ENCODE measurements around the gene PLPP4. TPM values are rescaled to one million over a fixed set of nuclear protein-coding genes. Genes with fewer than 3 reads are reported as not detected.

The PLPP4 gene
- total RNA-seq, 4 donors from 2014 or later = 0.72 to 1.9 TPM; not detected in 2

- ATAC-seq (ENCODE audit: low FRiP score) (no peak), DNase-seq (ENCODE audit: low spot score) (no peak)
- TF ChIP-seq CTCF (IDR thresholded peaks at IDR 0.05) = no peak
These were observed 1.4 kb upstream of the PLPP4 start for GRCh38 chr10:120455606-120456005.

GRCh38 chr10:120456143-120456625 lies 843 bp upstream of the PLPP4 start:
- ATAC-seq (ENCODE audit: low FRiP score) = peak; percentile 3
- TF ChIP-seq CTCF (IDR thresholded peaks at IDR 0.05) = no peak
- no peak for DNase-seq (ENCODE audit: low spot score)

- no peak for DNase-seq (ENCODE audit: low spot score)
- no peak for ATAC-seq (ENCODE audit: low FRiP score)
- TF ChIP-seq CTCF (IDR thresholded peaks at IDR 0.05) = no peak
These were observed 575 bp downstream of the PLPP4 start for GRCh38 chr10:120457431-120458172.

- no peak for TF ChIP-seq CTCF (IDR thresholded peaks at IDR 0.05)
- DNase-seq (ENCODE audit: low spot score) = no peak
- ATAC-seq (ENCODE audit: low FRiP score) = no peak
These were observed 1.4 kb downstream of the PLPP4 start for GRCh38 chr10:120458432-120458831.

- no peak for TF ChIP-seq CTCF (IDR thresholded peaks at IDR 0.05)
- ATAC-seq (ENCODE audit: low FRiP score) (no peak), DNase-seq (ENCODE audit: low spot score) (no peak)
These were observed 2.2 kb downstream of the PLPP4 start for GRCh38 chr10:120459185-120459584.

- no peak for DNase-seq (ENCODE audit: low spot score)
- TF ChIP-seq CTCF (IDR thresholded peaks at IDR 0.05) = no peak
- ATAC-seq (ENCODE audit: low FRiP score) = no peak
These were observed 3.2 kb downstream of the PLPP4 start for GRCh38 chr10:120460186-120460585.

GRCh38 chr10:120460776-120461175 lies 3.7 kb downstream of the PLPP4 start:
- ATAC-seq (ENCODE audit: low FRiP score) (no peak), DNase-seq (ENCODE audit: low spot score) (no peak)
- no peak for TF ChIP-seq CTCF (IDR thresholded peaks at IDR 0.05)

Data from omental fat pad (tissue), 4 donors.